ENCODE results near the gene AFF3. TPM values are rescaled to one million over a fixed set of nuclear protein-coding genes. Genes with fewer than 3 reads are reported as not detected.

Gene AFF3
- total and polyA plus RNA-seq, 2 of the 8 experiments (the other 6 are each of a cell fraction or from before 2014, with no cell fraction given) = 0.27 to 3.0 TPM

DNA sequence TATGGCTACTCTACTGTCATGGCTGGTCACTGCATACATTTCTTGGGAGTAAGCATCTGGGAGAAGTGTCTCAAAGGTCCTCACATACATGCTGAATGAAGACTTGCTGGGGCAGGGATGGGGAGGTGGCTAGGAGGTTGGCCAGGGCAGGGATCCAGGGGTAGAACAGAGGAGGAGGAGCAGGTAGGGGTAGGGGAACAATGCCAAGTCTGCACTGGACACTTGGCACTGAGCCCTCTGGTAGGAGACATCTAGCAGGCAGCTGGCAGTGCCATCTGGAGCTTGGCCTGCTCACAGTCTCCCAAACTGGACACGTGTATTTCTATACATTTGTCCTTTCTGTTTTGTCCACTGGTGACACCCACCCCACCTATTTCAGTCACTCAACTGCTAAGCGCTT lies 589.9 kb downstream of the AFF3 start (continued):
- TF ChIP-seq TCF12 (IDR thresholded peaks at IDR 0.05; ENCODE audit: low read depth, low read length) = no peak
- no peak for TF ChIP-seq NANOG (IDR thresholded peaks at IDR 0.05; ENCODE audit: insufficient read depth, low read depth, low read length, poor library complexity, severe bottlenecking)
- TF ChIP-seq SIX5 (IDR thresholded peaks at IDR 0.05; ENCODE audit: low read depth, low read length) = no peak
- no peak for TF ChIP-seq RBBP5 (IDR thresholded peaks at IDR 0.05; ENCODE audit: borderline replicate concordance, low read depth, low read length)
- TF ChIP-seq, protein P1, sequence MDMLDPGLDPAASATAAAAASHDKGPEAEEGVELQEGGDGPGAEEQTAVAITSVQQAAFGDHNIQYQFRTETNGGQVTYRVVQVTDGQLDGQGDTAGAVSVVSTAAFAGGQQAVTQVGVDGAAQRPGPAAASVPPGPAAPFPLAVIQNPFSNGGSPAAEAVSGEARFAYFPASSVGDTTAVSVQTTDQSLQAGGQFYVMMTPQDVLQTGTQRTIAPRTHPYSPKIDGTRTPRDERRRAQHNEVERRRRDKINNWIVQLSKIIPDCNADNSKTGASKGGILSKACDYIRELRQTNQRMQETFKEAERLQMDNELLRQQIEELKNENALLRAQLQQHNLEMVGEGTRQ (IDR thresholded peaks at IDR 0.05; ENCODE audit: low read length) = no peak
